OCI-LY7 (cell line): ENCODE data around the gene ATXN10. TPM values are rescaled to one million over a fixed set of nuclear protein-coding genes. Genes with fewer than 3 reads are reported as not detected.
A peak's percentile ranks its signal among the peaks of the same experiment; 100 is the strongest.

ENCODE experiments used
- BruUV-seq: library from RNA; stranded (reverse); fragments of 400-500 nt; replicated peaks from 2 replicates; lab custom pipeline; 2021; lab: Mats Ljungman, UMichigan
- CTCF ChIA-PET: fragments of 300-600 bp; sonication (Branson Sonifier 250); formaldehyde crosslinking; loops from one replicate; lab custom pipeline; 2022; ENCODE audit warnings: antibody characterized with exemption; ENCODE audit not compliant: unreplicated experiment; lab: Charles Lee
- POLR2A ChIA-PET: fragments of 300-600 bp; sonication (Branson Sonifier 250); formaldehyde crosslinking; loops from one replicate; lab custom pipeline; 2022; ENCODE audit warnings: antibody characterized with exemption; lab: Charles Lee
- DNase-seq: peaks from one replicate; pipeline ENCODE4 v3.0.0-alpha.2; 2015; ENCODE audit warnings: low spot score
- H2AFZ ChIP-seq: fragments of 200-600 bp; sonication (generic), shearing (Covaris generic); 2 replicates; pipeline ENCODE4 v1.6.1; 2014; ENCODE audit warnings: mild to moderate bottlenecking, antibody characterized with exemption, low read length, moderate library complexity
- H3K27ac ChIP-seq: fragments of 200-600 bp; sonication (generic); 2 replicates; pipeline ENCODE4 v1.5.1; 2014; ENCODE audit warnings: mixed run types, low read depth, mild to moderate bottlenecking, moderate library complexity, low read length, inconsistent platforms; ENCODE audit not compliant: poor library complexity, severe bottlenecking
- H3K36me3 ChIP-seq: fragments of 200-600 bp; sonication (generic); 2 replicates; pipeline ENCODE4 v1.6.1; 2014; ENCODE audit warnings: mild to moderate bottlenecking, antibody characterized with exemption, low read length, moderate library complexity, mixed read lengths; ENCODE audit not compliant: insufficient read depth
- H3K4me1 ChIP-seq: fragments of 200-600 bp; sonication (generic); 2 replicates; pipeline ENCODE4 v1.5.1; 2014; ENCODE audit warnings: mild to moderate bottlenecking, low read length; ENCODE audit not compliant: insufficient read depth, poor library complexity, severe bottlenecking
- H3K4me2 ChIP-seq: fragments of 200-600 bp; sonication (generic); 2 replicates; pipeline ENCODE4 v1.6.1; 2014; ENCODE audit warnings: mild to moderate bottlenecking, low read length
- H3K4me3 ChIP-seq: fragments of 200-600 bp; sonication (generic); 2 replicates; pipeline ENCODE4 v1.5.1; 2014; ENCODE audit warnings: mild to moderate bottlenecking, low read depth, low read length; ENCODE audit not compliant: poor library complexity, severe bottlenecking
- H3K79me2 ChIP-seq: fragments of 200-600 bp; sonication (generic); 2 replicates; pipeline ENCODE4 v1.6.1; 2016; ENCODE audit warnings: low read depth, mild to moderate bottlenecking, low read length, moderate library complexity, mixed read lengths; ENCODE audit not compliant: insufficient read depth
- H3K9me2 ChIP-seq: fragments of 200-600 bp; sonication (generic); 2 replicates; pipeline ENCODE4 v1.6.1; 2016; ENCODE audit warnings: mild to moderate bottlenecking, low read length, mixed read lengths; ENCODE audit not compliant: insufficient read depth
- H3K9me3 ChIP-seq: fragments of 200-600 bp; sonication (generic); 2 replicates; pipeline ENCODE4 v1.6.1; 2014; ENCODE audit warnings: mild to moderate bottlenecking, mixed run types, low read length, mixed read lengths
- H4K20me1 ChIP-seq: fragments of 200-600 bp; sonication (generic); 2 replicates; pipeline ENCODE4 v1.6.1; 2014; ENCODE audit warnings: mild to moderate bottlenecking, antibody characterized with exemption, low read length, moderate library complexity, mixed read lengths; ENCODE audit not compliant: insufficient read depth
- CTCF ChIP-seq: fragments of 200-600 bp; sonication (generic); conservative IDR thresholded peaks from 2 replicates; pipeline ENCODE4 v1.5.1; 2014; ENCODE audit warnings: mild to moderate bottlenecking, antibody characterized with exemption, low read length, moderate library complexity, mixed read lengths
- EZH2phosphoT487 ChIP-seq: fragments of 200-600 bp; sonication (generic); IDR thresholded peaks from 2 replicates; pipeline ENCODE4 v1.6.1; 2018; ENCODE audit warnings: low read depth, borderline replicate concordance, mild to moderate bottlenecking, mixed run types, antibody characterized with exemption, low read length, moderate library complexity, mixed read lengths
- intact Hi-C: fragments of 100-400 bp; cut with micrococcal nuclease; formaldehyde crosslinking; loops from one replicate; pipeline ENCODE4 v1.10.0; 2022; ENCODE audit not compliant: unreplicated experiment
- total RNA-seq, 2 experiments: library from RNA; depleted of rRNA in 1 of 2; stranded (reverse); fragments of >200 nt in 1 of 2; shearing (Covaris generic) in 1 of 2; gene quantifications; 2 replicates each; pipeline ENCODE4 v1.2.3, GENCODE V29; 2014 to 2022

The ATXN10 gene
- total RNA-seq, 2 experiments from 2014 or later = 66.1 to 197 TPM

GRCh38 chr22:45785458-45785857, 113.8 kb downstream of the ATXN10 start:
- CTCF ChIA-PET = no interaction called here

GRCh38 chr22:45786726-45787125, 115.1 kb downstream of the ATXN10 start:
- POLR2A ChIA-PET = interaction anchor here (2.2 kb wide), 1 partner anchor 10 kb away, joined by 12 read pairs; no protein-coding TSS in a partner anchor
- no peak for DNase-seq
- no peaks in the 10 kb centered on the region for H4K20me1 ChIP-seq
- no peaks in the 10 kb centered on the region for H3K9me2 ChIP-seq
- peaks cover 11% of the 10 kb centered on the region; the same call in 1 of the 2 replicates for H3K79me2 ChIP-seq
- TF ChIP-seq EZH2phosphoT487 (no peak), CTCF (no peak)
- no peak overlapping the region for H3K4me2 ChIP-seq
- H3K36me3 ChIP-seq = peaks cover 15% of the 10 kb centered on the region
- CTCF ChIA-PET = interaction anchor here (0.6 kb wide), 1 partner anchor 37 kb away, joined by 3 read pairs; no protein-coding TSS in a partner anchor
- H3K9me3 ChIP-seq = no peaks in the 10 kb centered on the region
- BruUV-seq = no TSS peak
- peaks cover 42% of the 10 kb centered on the region for H3K4me1 ChIP-seq
- no peak overlapping the region for H3K27ac ChIP-seq
- H2AFZ ChIP-seq = no peak overlapping the region
- no peak overlapping the region for H3K4me3 ChIP-seq
- intact Hi-C loops = no loop called here

More at GRCh38 chr22:45785458-45785857, 113.8 kb downstream of the ATXN10 start:
- Histone ChIP-seq H3K36me3 (peaks cover 15% of the 10 kb centered on the region), H3K9me3 (no peaks in the 10 kb centered on the region), H3K4me1 (peaks cover 42% of the 10 kb centered on the region), H3K9me2 (no peaks in the 10 kb centered on the region), H3K79me2 (peaks cover 11% of the 10 kb centered on the region; the same call in 1 of the 2 replicates), H2AFZ (no peak overlapping the region), H3K4me2 (peak overlapping the region; percentile 60), H3K4me3 (peak overlapping the region; percentile 36), H4K20me1 (no peaks in the 10 kb centered on the region), H3K27ac (peak overlapping the region; percentile 55)
- DNase-seq = no peak
- intact Hi-C loops = no loop called here
- TF ChIP-seq EZH2phosphoT487 (no peak), CTCF (no peak)
- TSS peak; percentile 45 for BruUV-seq
- POLR2A ChIA-PET = interaction anchor here (1.0 to 2.2 kb wide), 7 partner anchors 8 to 102 kb away, joined by 3 to 12 read pairs (median 4); no protein-coding TSS in a partner anchor

- no peak overlapping the region for H2AFZ ChIP-seq
- H3K4me1 ChIP-seq = peaks cover 37% of the 10 kb centered on the region
- intact Hi-C loops = no loop called here
- POLR2A ChIA-PET = no interaction called here
- peaks cover 11% of the 10 kb centered on the region; the same call in 1 of the 2 replicates for H3K79me2 ChIP-seq
- no peak overlapping the region for H3K27ac ChIP-seq
- no peak overlapping the region for H3K4me2 ChIP-seq
- TF ChIP-seq CTCF = no peak
- TF ChIP-seq EZH2phosphoT487 = no peak
- no peak overlapping the region for H3K4me3 ChIP-seq
- H3K36me3 ChIP-seq = peaks cover 16% of the 10 kb centered on the region
- CTCF ChIA-PET = no interaction called here
- no TSS peak for BruUV-seq
- no peak for DNase-seq
- H3K9me3 ChIP-seq = no peaks in the 10 kb centered on the region
- H3K9me2 ChIP-seq = no peaks in the 10 kb centered on the region
- no peaks in the 10 kb centered on the region for H4K20me1 ChIP-seq
Observed at GRCh38 chr22:45787759-45788158, 116.1 kb downstream of the ATXN10 start.
